T-helper 17 cell (primary cell): ENCODE data around the gene OBI1. TPM values are rescaled to one million over a fixed set of nuclear protein-coding genes. Genes with fewer than 3 reads are reported as not detected.
A peak's percentile ranks its signal among the peaks of the same experiment; 100 is the strongest.
"Not testable (repeated sequence)": the region's sequence is repeated elsewhere in the genome, so short reads cannot be mapped to it uniquely, and the experiment has no call there.

Experiments
- ATAC-seq: fragments of 150-1000 bp; cut with Tn5 transposase; 2 replicates; pipeline ENCODE4 v1.10.0; 2021; ENCODE audit warnings: mild to moderate bottlenecking, moderate library complexity
- DNase-seq, 3 donors: peaks; one replicate each; pipeline versions ENCODE4 v3.0.0 to v3.0.0-alpha.2; 2020 to 2021
- H3K9me3 ChIP-seq: one replicate; pipeline ENCODE4 v1.7.0; 2013; ENCODE audit warnings: low read length, mild to moderate bottlenecking; ENCODE audit not compliant: control insufficient read depth, poor library complexity, severe bottlenecking
- H3K27ac Mint-ChIP-seq: one replicate; pipeline ENCODE4 v1.8.0; 2022; ENCODE audit warnings: mild to moderate bottlenecking, moderate library complexity, mixed read lengths
- H3K27me3 Mint-ChIP-seq: one replicate; pipeline ENCODE4 v1.8.0; 2022; ENCODE audit warnings: mixed read lengths
- H3K36me3 Mint-ChIP-seq: one replicate; pipeline ENCODE4 v1.8.0; 2022; ENCODE audit warnings: low read depth, mixed read lengths
- H3K4me1 Mint-ChIP-seq: one replicate; pipeline ENCODE4 v1.8.0; 2022; ENCODE audit warnings: mild to moderate bottlenecking, mixed read lengths
- H3K4me3 Mint-ChIP-seq: one replicate; pipeline ENCODE4 v1.8.0; 2022; ENCODE audit warnings: mild to moderate bottlenecking, moderate library complexity, mixed read lengths
- total RNA-seq, 4 donors: library from RNA in 2 of 4; stranded (reverse) in 2 of 4; gene quantifications; one replicate each; pipeline ENCODE4 v1.2.3 and lab custom pipeline; 2022 to 2026

The OBI1 gene
- total RNA-seq, 2 donors from 2014 or later, result 2.5 to 4.5 TPM

DNA sequence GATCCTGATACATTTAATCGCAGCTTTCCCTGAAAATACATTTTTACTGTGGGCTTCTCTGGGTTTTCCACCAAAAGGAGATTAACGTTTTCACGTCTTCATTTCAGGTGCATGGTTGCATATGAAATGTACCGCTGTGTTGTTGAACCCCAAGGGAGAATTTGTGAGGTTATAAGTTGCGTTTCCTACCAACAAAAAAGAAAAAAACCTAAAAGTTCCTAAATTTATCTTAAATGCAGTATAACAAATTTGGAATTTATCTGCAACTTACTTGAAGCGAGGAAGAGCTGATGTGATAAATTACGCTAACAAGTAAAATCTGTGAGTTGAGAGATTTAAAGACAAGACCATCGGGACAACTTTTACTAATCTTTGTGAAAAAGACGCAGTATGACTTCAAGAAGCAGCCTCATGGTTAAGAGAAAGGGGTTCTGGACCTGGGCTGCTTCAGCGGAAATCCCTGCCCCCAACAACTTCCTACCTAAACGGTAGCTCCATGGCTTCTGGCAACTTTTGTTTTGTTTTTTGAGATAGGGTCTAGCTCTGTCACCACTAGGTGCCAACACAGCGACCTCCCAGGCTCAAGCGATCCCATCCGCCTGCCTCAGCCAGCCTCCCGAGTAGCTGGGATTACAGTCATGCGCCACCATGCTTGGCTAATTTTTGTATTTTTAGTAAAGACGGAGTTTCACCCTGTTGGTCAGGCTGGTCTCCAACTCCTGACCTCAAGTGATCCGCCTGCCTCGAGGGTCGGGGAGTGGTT lies 958 bp upstream of the OBI1 start:
- Mint-ChIP-seq H3K27ac (peak overlapping the region; percentile 99), H3K4me3 (peak overlapping the region; percentile 100), H3K4me1 (peaks cover 30% of the 10 kb centered on the region), H3K27me3 (no peaks in the 10 kb centered on the region), H3K36me3 (peaks cover 6% of the 10 kb centered on the region)
- no peak for DNase-seq
- ATAC-seq, result no peak
- no peaks in the 10 kb centered on the region for H3K9me3 ChIP-seq

DNA sequence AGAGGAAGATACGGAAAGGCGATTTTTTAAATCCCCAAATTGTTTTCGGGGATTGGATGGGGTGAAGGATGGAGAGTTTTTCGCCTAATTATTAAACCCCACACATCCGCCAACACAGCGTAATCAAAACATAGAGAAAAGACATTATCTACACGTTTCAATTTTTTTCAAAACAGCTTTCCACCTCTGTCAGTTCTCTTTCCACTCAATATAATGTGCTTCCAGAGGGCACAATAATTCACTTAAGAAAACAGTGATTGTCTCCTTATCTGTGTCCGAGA lies 435 bp upstream of the OBI1 start:
- Mint-ChIP-seq H3K4me1 (peaks cover 32% of the 10 kb centered on the region), H3K36me3 (peaks cover 6% of the 10 kb centered on the region), H3K27ac (peak overlapping the region; percentile 99), H3K4me3 (peak overlapping the region; percentile 100), H3K27me3 (no peaks in the 10 kb centered on the region)
- no peaks in the 10 kb centered on the region for H3K9me3 ChIP-seq
- DNase-seq (no peak), ATAC-seq (peak; percentile 29)

DNA sequence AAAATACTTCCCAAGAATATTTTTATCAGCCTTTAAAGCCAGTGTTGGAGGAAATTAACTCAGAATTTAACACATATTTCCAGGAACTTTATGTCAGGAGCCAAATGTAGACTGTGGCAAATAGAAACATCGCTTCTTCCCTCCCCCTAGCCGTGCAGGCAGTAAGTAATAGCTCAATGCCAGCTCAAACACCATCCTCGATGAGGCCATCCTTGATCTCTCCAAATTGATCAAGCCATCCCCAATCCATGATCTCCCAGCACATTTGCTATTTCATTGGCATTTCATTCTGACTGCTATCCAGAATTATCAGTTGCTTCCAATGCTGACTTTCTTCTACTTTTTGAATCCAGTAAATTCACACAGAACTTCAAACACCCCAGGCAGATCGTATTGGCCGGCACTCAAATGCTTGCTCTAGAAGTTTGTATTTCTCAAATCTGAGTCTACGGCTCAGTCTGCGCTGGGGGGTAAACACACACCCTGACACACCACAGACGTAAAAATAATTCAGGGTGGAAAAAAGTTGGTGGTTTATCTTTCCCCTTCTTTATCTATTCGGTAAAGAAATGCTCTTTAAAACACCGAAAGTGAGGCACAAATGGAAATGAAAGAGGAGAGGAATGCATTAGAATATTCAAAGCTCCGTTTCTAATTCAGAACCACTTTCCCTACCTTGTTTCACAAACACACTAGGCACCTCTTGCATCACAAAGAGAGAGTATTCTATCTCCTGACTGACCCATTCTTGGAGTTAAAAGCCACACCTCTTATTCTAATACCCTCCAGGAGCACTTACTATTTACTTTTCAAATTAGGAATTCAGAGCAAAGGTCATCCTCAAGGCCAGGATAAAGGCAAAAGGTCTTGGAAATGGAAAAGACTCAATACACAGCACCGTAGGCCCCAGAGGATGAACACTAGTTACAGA lies 991 bp downstream of the OBI1 start:
- Mint-ChIP-seq H3K4me3 (peak overlapping the region; percentile 100), H3K27me3 (no peaks in the 10 kb centered on the region), H3K4me1 (peaks cover 35% of the 10 kb centered on the region), H3K27ac (peak overlapping the region; percentile 99), H3K36me3 (peaks cover 6% of the 10 kb centered on the region)
- H3K9me3 ChIP-seq, result no peaks in the 10 kb centered on the region
- DNase-seq (no peak), ATAC-seq (no peak)

- peaks cover 41% of the 10 kb centered on the region for H3K4me1 Mint-ChIP-seq
- ATAC-seq (no peak), DNase-seq (no peak)
- H3K9me3 ChIP-seq, result no peaks in the 10 kb centered on the region
- peaks cover 6% of the 10 kb centered on the region for H3K36me3 Mint-ChIP-seq
- H3K27ac Mint-ChIP-seq, result peak overlapping the region; percentile 43
- H3K27me3 Mint-ChIP-seq, result no peaks in the 10 kb centered on the region
- peak overlapping the region; percentile 62 for H3K4me3 Mint-ChIP-seq
Observed at GRCh38 chr13:78655906-78656305, 3.0 kb downstream of the OBI1 start.

- Mint-ChIP-seq H3K27ac (peak overlapping the region; percentile 43), H3K27me3 (no peaks in the 10 kb centered on the region), H3K4me1 (peaks cover 36% of the 10 kb centered on the region), H3K36me3 (peaks cover 6% of the 10 kb centered on the region), H3K4me3 (no peak overlapping the region)
- ATAC-seq (no peak), DNase-seq (no peak)
- no peaks in the 10 kb centered on the region for H3K9me3 ChIP-seq
Observed at GRCh38 chr13:78655007-78655406, 3.9 kb downstream of the OBI1 start.

GRCh38 chr13:78652651-78653050 lies 6.3 kb downstream of the OBI1 start:
- no peaks in the 10 kb centered on the region for H3K9me3 ChIP-seq
- Mint-ChIP-seq H3K4me1 (peaks cover 22% of the 10 kb centered on the region), H3K27ac (no peak overlapping the region), H3K27me3 (no peaks in the 10 kb centered on the region), H3K4me3 (no peak overlapping the region), H3K36me3 (no peaks in the 10 kb centered on the region)
- ATAC-seq, result no peak
- no peak for DNase-seq

GRCh38 chr13:78650717-78651083 lies 8.3 kb downstream of the OBI1 start:
- H3K27me3 Mint-ChIP-seq, result no peaks in the 10 kb centered on the region
- H3K4me3 Mint-ChIP-seq, result no peak overlapping the region
- H3K27ac Mint-ChIP-seq, result no peak overlapping the region
- no peak for ATAC-seq
- no peaks in the 10 kb centered on the region for H3K9me3 ChIP-seq
- peaks cover 24% of the 10 kb centered on the region for H3K4me1 Mint-ChIP-seq
- no peak for DNase-seq
- H3K36me3 Mint-ChIP-seq, result no peaks in the 10 kb centered on the region

GRCh38 chr13:78649997-78650716 lies 8.8 kb downstream of the OBI1 start:
- H3K9me3 ChIP-seq, result no peaks in the 10 kb centered on the region
- Mint-ChIP-seq H3K4me1 (peaks cover 21% of the 10 kb centered on the region), H3K27ac (no peak overlapping the region), H3K27me3 (no peaks in the 10 kb centered on the region), H3K4me3 (no peak overlapping the region), H3K36me3 (no peaks in the 10 kb centered on the region)
- no peak for DNase-seq
- ATAC-seq, result no peak

DNA sequence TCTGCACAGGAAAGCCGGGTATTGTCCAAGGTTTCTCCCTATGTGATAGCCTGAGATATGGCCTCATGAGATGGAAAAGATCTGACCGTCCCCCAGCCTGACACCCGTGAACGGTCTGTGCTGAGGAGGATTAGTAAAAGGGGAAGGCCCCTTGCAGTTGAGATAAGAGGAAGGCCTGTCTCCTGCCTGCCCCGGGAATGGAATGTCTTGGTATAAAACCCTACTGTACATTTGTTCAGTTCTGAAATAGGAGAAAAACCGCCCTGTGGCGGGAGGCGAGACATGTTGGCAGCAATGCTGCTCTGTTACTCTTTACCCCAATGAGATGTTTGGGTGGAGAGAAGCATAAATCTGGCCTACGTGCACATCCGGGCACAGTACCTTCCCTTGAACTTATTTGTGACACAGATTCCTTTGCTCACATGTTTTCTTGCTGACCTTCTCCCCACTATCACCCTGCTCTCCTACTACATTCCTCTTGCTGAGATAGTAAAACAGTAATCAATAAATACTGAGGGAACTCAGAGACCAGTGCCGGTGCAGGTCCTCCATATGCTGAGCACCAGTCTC lies 11.8 kb downstream of the OBI1 start:
- not testable (repeated sequence) for DNase-seq, H3K27ac Mint-ChIP-seq, ATAC-seq, H3K27me3 Mint-ChIP-seq, H3K36me3 Mint-ChIP-seq, H3K9me3 ChIP-seq, H3K4me3 Mint-ChIP-seq
- peaks cover 15% of the 10 kb centered on the region for H3K4me1 Mint-ChIP-seq

GRCh38 chr13:78638216-78638615 lies 20.7 kb downstream of the OBI1 start:
- no peak for ATAC-seq
- no peak for DNase-seq
- Mint-ChIP-seq H3K27ac (no peak overlapping the region), H3K4me3 (no peak overlapping the region), H3K36me3 (peaks cover 17% of the 10 kb centered on the region), H3K27me3 (no peaks in the 10 kb centered on the region), H3K4me1 (peaks cover 9% of the 10 kb centered on the region)
- H3K9me3 ChIP-seq, result no peaks in the 10 kb centered on the region

GRCh38 chr13:78636495-78636894 lies 22.5 kb downstream of the OBI1 start:
- ATAC-seq (no peak), DNase-seq (no peak)
- no peaks in the 10 kb centered on the region for H3K9me3 ChIP-seq
- Mint-ChIP-seq H3K27me3 (no peaks in the 10 kb centered on the region), H3K36me3 (peaks cover 19% of the 10 kb centered on the region), H3K27ac (no peak overlapping the region), H3K4me3 (no peak overlapping the region), H3K4me1 (peaks cover 6% of the 10 kb centered on the region)

- H3K9me3 ChIP-seq, result no peaks in the 10 kb centered on the region
- H3K4me3 Mint-ChIP-seq, result no peak overlapping the region
- peaks cover 20% of the 10 kb centered on the region for H3K36me3 Mint-ChIP-seq
- no peak for DNase-seq
- peaks cover 9% of the 10 kb centered on the region for H3K4me1 Mint-ChIP-seq
- no peak for ATAC-seq
- H3K27me3 Mint-ChIP-seq, result no peaks in the 10 kb centered on the region
- H3K27ac Mint-ChIP-seq, result no peak overlapping the region
Observed at GRCh38 chr13:78632996-78633395, 26.0 kb downstream of the OBI1 start.

DNA sequence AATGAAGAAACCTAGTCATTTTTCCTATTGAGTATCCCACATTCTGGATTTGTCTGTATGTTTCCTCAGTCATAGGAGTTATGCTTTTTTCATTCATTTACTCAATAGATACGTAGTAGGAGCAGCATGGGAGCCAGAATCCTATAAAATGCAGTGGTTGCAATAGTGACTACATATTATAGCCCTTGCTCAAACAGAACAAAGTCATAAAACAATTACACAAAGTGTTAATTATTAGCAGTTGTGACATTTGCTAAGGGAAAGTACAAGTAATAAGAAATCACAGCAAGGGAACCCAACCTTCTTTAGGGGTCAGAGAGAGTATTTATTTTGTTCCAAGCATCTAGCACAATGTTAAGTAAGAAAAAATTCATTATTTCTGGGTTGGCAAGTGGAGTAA lies 27.9 kb downstream of the OBI1 start:
- Mint-ChIP-seq H3K4me3 (no peak overlapping the region), H3K27ac (no peak overlapping the region), H3K36me3 (peaks cover 28% of the 10 kb centered on the region), H3K27me3 (no peaks in the 10 kb centered on the region), H3K4me1 (peaks cover 11% of the 10 kb centered on the region)
- ATAC-seq (no peak), DNase-seq (no peak)
- no peaks in the 10 kb centered on the region for H3K9me3 ChIP-seq
